ENCODE measurements around the gene LYST. TPM values are rescaled to one million over a fixed set of nuclear protein-coding genes. Genes with fewer than 3 reads are reported as not detected.

Gene LYST
- polyA plus RNA-seq, 1 of the 3 experiments (the other 2 are of a cell fraction): 3.9 TPM

- Histone ChIP-seq H3K9me2 (no peaks in the 10 kb centered on the region), H3K9ac (no peak overlapping the region), H3K36me3 (replicated peaks in 1 of 2; ENCODE audit: control insufficient read depth in 1 of 2, insufficient read depth in 2 of 2, low read length in 1 of 2) (no peaks in the 10 kb centered on the region), H2AFZ (ENCODE audit: low read depth) (no peak overlapping the region), H3K9me3 (no peaks in the 10 kb centered on the region), H3K4me1 (ENCODE audit: control insufficient read depth in 1 of 2, insufficient read depth in 2 of 2, low read depth in 1 of 2, low read length in 1 of 2) (peaks cover 0 to 2% of the 10 kb centered on the region in 2 experiments; a peak in 1 of 4 replicates), H4K20me1 (ENCODE audit: insufficient read depth) (no peaks in the 10 kb centered on the region), H3F3A (replicated peaks; ENCODE audit: insufficient read depth) (no peaks in the 10 kb centered on the region), H3K27me3 (ENCODE audit: insufficient read depth) (no peaks in the 10 kb centered on the region), H3K27ac (ENCODE audit: low read depth in 2 of 2, low read length in 1 of 2) (no peak overlapping the region), H3K4me3 (ENCODE audit: low read depth in 2 of 2, low read length in 1 of 2) (no peak overlapping the region), H3K4me2 (no peak overlapping the region), H3K79me2 (ENCODE audit: insufficient read depth) (no peaks in the 10 kb centered on the region)
- POLR2A ChIA-PET: no interaction called here
- TF ChIP-seq, protein P1, sequence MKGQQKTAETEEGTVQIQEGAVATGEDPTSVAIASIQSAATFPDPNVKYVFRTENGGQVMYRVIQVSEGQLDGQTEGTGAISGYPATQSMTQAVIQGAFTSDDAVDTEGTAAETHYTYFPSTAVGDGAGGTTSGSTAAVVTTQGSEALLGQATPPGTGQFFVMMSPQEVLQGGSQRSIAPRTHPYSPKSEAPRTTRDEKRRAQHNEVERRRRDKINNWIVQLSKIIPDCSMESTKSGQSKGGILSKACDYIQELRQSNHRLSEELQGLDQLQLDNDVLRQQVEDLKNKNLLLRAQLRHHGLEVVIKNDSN (IDR thresholded peaks at IDR 0.05; ENCODE audit: borderline replicate concordance, low read depth): no peak
- TF ChIP-seq TCF12 (IDR thresholded peaks at IDR 0.05) (no peak), NFIC (IDR thresholded peaks at IDR 0.05; ENCODE audit: borderline replicate concordance) (no peak), SMC3 (IDR thresholded peaks at IDR 0.05; ENCODE audit: low read depth, low read length) (no peak), SIN3A (IDR thresholded peaks at IDR 0.05; ENCODE audit: borderline replicate concordance, low read depth, low read length) (no peak), REST (IDR thresholded peaks at IDR 0.05; ENCODE audit: low read depth, low read length) (no peak), EP300 (IDR thresholded peaks at IDR 0.05; ENCODE audit: borderline replicate concordance in 1 of 2, low read depth in 1 of 2, low read length in 1 of 2) (no peak), TEAD4 (IDR thresholded peaks at IDR 0.05; ENCODE audit: borderline replicate concordance, insufficient read depth) (no peak), MAX (IDR thresholded peaks at IDR 0.05; ENCODE audit: low read depth) (no peak), GATA2 (CRISPR knock-in tag; IDR thresholded peaks at IDR 0.05) (no peak)
- TF ChIP-seq, protein P2, sequence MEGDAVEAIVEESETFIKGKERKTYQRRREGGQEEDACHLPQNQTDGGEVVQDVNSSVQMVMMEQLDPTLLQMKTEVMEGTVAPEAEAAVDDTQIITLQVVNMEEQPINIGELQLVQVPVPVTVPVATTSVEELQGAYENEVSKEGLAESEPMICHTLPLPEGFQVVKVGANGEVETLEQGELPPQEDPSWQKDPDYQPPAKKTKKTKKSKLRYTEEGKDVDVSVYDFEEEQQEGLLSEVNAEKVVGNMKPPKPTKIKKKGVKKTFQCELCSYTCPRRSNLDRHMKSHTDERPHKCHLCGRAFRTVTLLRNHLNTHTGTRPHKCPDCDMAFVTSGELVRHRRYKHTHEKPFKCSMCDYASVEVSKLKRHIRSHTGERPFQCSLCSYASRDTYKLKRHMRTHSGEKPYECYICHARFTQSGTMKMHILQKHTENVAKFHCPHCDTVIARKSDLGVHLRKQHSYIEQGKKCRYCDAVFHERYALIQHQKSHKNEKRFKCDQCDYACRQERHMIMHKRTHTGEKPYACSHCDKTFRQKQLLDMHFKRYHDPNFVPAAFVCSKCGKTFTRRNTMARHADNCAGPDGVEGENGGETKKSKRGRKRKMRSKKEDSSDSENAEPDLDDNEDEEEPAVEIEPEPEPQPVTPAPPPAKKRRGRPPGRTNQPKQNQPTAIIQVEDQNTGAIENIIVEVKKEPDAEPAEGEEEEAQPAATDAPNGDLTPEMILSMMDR (IDR thresholded peaks at IDR 0.05): no peak
- 77% methylated on average over 4 of the region's 4 CpGs for WGBS (ENCODE audit: low lambda C conversion rate)
- CTCF ChIA-PET: interaction anchor here (3.4 kb wide), 1 partner anchor 97 kb away, joined by 13 read pairs; no protein-coding TSS in a partner anchor
- no peak for DNase-seq
Measured at GRCh38 chr1:235874261-235874660, 7.6 kb upstream of the LYST start.
